G401.6 (cell line): ENCODE results near the gene RNASE4.
"Not testable (repeated sequence)": the region's sequence is repeated elsewhere in the genome, so short reads cannot be mapped to it uniquely, and the experiment has no call there.

Source experiments
- FAIRE-seq: peaks from 2 replicates; lab custom pipeline; 2012; peaks lifted over from hg19 to GRCh38; lab: Jason Lieb, UNC

Gene RNASE4

GRCh38 chr14:20699931-20700330 is 15.6 kb downstream of the RNASE4 start:
- FAIRE-seq, result no peak

GRCh38 chr14:20700965-20701364 is 16.6 kb downstream of the RNASE4 start:
- not testable (repeated sequence) for FAIRE-seq

GRCh38 chr14:20706657-20707355 is 22.4 kb downstream of the RNASE4 start:
- FAIRE-seq, result no peak

- FAIRE-seq, result no peak
Measured at GRCh38 chr14:20707622-20708021, 23.3 kb downstream of the RNASE4 start.

GRCh38 chr14:20711261-20711660 is 26.9 kb downstream of the RNASE4 start:
- FAIRE-seq, result no peak

- no peak for FAIRE-seq
Measured at GRCh38 chr14:20711685-20712084, 27.3 kb downstream of the RNASE4 start.

GRCh38 chr14:20712904-20713303 is 28.5 kb downstream of the RNASE4 start:
- no peak for FAIRE-seq

- no peak for FAIRE-seq
Measured at GRCh38 chr14:20714593-20715250, 30.4 kb downstream of the RNASE4 start.

- FAIRE-seq, result no peak
Measured at GRCh38 chr14:20719777-20720176, 35.4 kb downstream of the RNASE4 start.

GRCh38 chr14:20720741-20721140 is 36.4 kb downstream of the RNASE4 start:
- no peak for FAIRE-seq

- FAIRE-seq, result no peak
Measured at GRCh38 chr14:20722016-20722415, 37.7 kb downstream of the RNASE4 start.

- no peak for FAIRE-seq
Measured at GRCh38 chr14:20723488-20723887, 39.1 kb downstream of the RNASE4 start.

- FAIRE-seq, result not testable (repeated sequence)
Measured at GRCh38 chr14:20726121-20726520, 41.8 kb downstream of the RNASE4 start.

- no peak for FAIRE-seq
Measured at GRCh38 chr14:20726531-20726930, 42.2 kb downstream of the RNASE4 start.

- no peak for FAIRE-seq
Measured at GRCh38 chr14:20730891-20731290, 46.5 kb downstream of the RNASE4 start.

- no peak for FAIRE-seq
Measured at GRCh38 chr14:20732477-20732876, 48.1 kb downstream of the RNASE4 start.

GRCh38 chr14:20732979-20733635 is 48.7 kb downstream of the RNASE4 start:
- FAIRE-seq, result no peak

GRCh38 chr14:20733684-20734429 is 49.5 kb downstream of the RNASE4 start:
- no peak for FAIRE-seq

GRCh38 chr14:20734430-20734806 is 50.1 kb downstream of the RNASE4 start:
- no peak for FAIRE-seq

- not testable (repeated sequence) for FAIRE-seq
Measured at GRCh38 chr14:20738292-20738691, 53.9 kb downstream of the RNASE4 start.

GRCh38 chr14:20742132-20742531 is 57.8 kb downstream of the RNASE4 start:
- no peak for FAIRE-seq

- FAIRE-seq, result no peak
Measured at GRCh38 chr14:20743556-20743955, 59.2 kb downstream of the RNASE4 start.
